Erythroblast (primary cell): ENCODE data around the gene RFNG.

Experiments
- GATA1 ChIP-seq: IDR thresholded peaks from 2 replicates; pipeline ENCODE4 v1.6.1; 2011; ENCODE audit warnings: low read depth, mild to moderate bottlenecking, control low read depth, low read length, moderate library complexity
- POLR2A ChIP-seq: IDR thresholded peaks from 2 replicates; pipeline ENCODE4 v1.6.1; 2011; ENCODE audit warnings: mild to moderate bottlenecking, low read length

DNA sequence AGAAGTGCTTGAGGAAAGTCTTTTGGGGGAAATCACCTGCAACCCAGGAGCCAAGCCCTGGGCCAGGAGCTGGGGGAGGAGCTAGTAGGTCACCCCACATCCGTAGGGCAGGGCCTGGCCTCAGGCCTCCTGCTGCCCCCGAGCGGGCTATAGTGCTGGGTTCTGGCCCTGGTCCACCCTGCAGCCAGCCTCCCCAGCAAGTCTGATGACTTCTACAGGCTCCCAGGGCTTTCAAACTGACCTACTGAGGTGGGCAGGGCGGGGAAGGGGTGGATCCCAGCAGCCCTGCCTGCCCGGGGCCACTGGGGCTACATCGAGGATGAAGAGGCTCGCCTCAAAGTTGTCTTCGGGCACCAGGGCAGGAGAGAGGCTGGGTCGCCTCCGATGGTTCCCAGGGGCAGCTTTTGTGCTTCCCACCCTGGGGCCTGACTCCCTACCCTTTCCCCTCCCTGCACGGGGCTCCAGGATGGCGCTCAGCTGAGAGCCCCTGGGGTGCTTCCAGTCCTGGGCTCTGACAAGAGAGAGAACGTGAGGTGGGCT is 33.9 kb downstream of the RFNG start:
- no peak for TF ChIP-seq POLR2A
- no peak for TF ChIP-seq GATA1
